Measurements from ENCODE around the gene TFPI. TPM values are rescaled to one million over a fixed set of nuclear protein-coding genes. Genes with fewer than 3 reads are reported as not detected.

Gene TFPI
- total and polyA plus RNA-seq, 2 of the 8 experiments (the other 6 are each of a cell fraction or from before 2014, with no cell fraction given): 2.0 to 7.1 TPM

DNA sequence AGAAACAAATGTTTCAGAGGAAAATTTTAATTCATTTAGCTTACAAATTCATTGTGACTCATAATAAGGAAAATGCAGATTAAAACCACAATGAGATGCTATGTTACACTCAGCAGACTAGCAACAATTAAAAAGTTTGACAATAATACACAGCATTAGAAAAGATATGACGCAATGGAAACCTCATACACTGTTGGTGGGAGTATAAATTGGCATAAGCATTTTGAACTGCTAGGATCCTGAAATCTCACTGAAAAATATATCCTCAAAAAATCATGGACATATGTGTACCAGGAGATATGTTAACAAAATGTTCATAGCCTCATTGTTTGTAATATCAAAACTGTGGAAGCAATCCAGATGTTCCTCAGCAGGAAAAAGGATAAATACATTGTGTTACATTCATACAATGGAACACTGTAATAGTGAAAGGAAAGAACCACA, 119.9 kb downstream of the TFPI start:
- Histone ChIP-seq H2BK20ac (ENCODE audit: low read length) (no peak overlapping the region), H4K20me1 (replicated peaks in 1 of 2; ENCODE audit: control insufficient read depth in 1 of 2, insufficient read depth in 2 of 2, low read length in 2 of 2) (no peaks in the 10 kb centered on the region), H3K23ac (ENCODE audit: insufficient read length) (no peak overlapping the region), H4K8ac (ENCODE audit: extremely low read depth, insufficient read depth, low read length) (no peak overlapping the region), H3K23me2 (ENCODE audit: low read depth, low read length) (no peaks in the 10 kb centered on the region), H4K91ac (replicated peaks; ENCODE audit: insufficient read length, low read length) (no peak overlapping the region), H3K4me3 (ENCODE audit: extremely low read depth in 1 of 4, insufficient read depth in 2 of 4, low read depth in 3 of 4, low read length in 4 of 4) (no peak overlapping the region), H3K4ac (replicated peaks; ENCODE audit: insufficient read length, low read depth, low read length) (no peak overlapping the region), H3K79me1 (ENCODE audit: low read depth, low read length) (no peaks in the 10 kb centered on the region), H2BK12ac (ENCODE audit: low read depth, low read length) (no peak overlapping the region), H3K4me2 (ENCODE audit: insufficient read depth in 1 of 2, low read depth in 2 of 2, low read length in 2 of 2) (no peak overlapping the region), H2AK5ac (ENCODE audit: low read depth, low read length) (no peak overlapping the region), H3K14ac (ENCODE audit: insufficient read length) (no peak overlapping the region), H3K56ac (replicated peaks; ENCODE audit: insufficient read length, low read depth, low read length) (no peak overlapping the region), H2AFZ (ENCODE audit: low read length) (no peak overlapping the region), H3K9ac (replicated peaks in 1 of 4; ENCODE audit: extremely low read depth in 1 of 4, low read depth in 3 of 4, low read length in 3 of 4) (no peak overlapping the region), H2BK120ac (replicated peaks; ENCODE audit: low read depth, low read length) (no peak overlapping the region), H3K9me3 (ENCODE audit: insufficient read depth in 2 of 2, low read depth in 1 of 2, low read length in 1 of 2) (no peaks in the 10 kb centered on the region), H2BK5ac (ENCODE audit: low read depth, low read length) (no peak overlapping the region), H2BK15ac (ENCODE audit: low read length) (no peak overlapping the region), H3K27ac (ENCODE audit: low read depth, low read length) (no peak overlapping the region), H4K5ac (ENCODE audit: insufficient read length, low read depth, low read length) (no peak overlapping the region), H3K36me3 (ENCODE audit: control insufficient read depth in 2 of 4, insufficient read depth in 4 of 4, low read length in 3 of 4) (no peaks in the 10 kb centered on the region), H3K4me1 (replicated peaks in 1 of 4; ENCODE audit: control insufficient read depth in 3 of 4, insufficient read depth in 4 of 4, low read length in 3 of 4) (no peaks in the 10 kb centered on the region), H3K79me2 (ENCODE audit: control insufficient read depth in 1 of 2, insufficient read depth in 2 of 2, low read length in 2 of 2) (no peaks in the 10 kb centered on the region), H3K18ac (ENCODE audit: extremely low read depth, low read length) (no peak overlapping the region), H3K27me3 (replicated peaks in 1 of 4; ENCODE audit: control insufficient read depth in 3 of 4, extremely low read depth in 1 of 4, insufficient read depth in 3 of 4, low read length in 3 of 4) (no peaks in the 10 kb centered on the region)
- 93% methylated on average over 1 of the region's 1 CpG; no CpG with 5 or more reads in 1 of the 2 experiments for WGBS, 2 experiments (ENCODE audit: extremely low coverage in 1 of 2, insufficient coverage in 1 of 2, insufficient read length in 1 of 2, insufficient replicate concordance in 2 of 2, low coverage in 1 of 2, low lambda C conversion rate in 2 of 2, missing lambda C conversion rate in 1 of 2)
- FAIRE-seq (no peak), DNase-seq (ENCODE audit: low read depth in 1 of 2, low spot score in 2 of 2) (no peak)
- CTCF ChIA-PET (ENCODE audit: partially characterized antibody): no interaction called here
- POLR2A ChIA-PET (ENCODE audit: partially characterized antibody): no interaction called here
- TF ChIP-seq POLR2A (IDR thresholded peaks at IDR 0.05; ENCODE audit: control extremely low read depth in 1 of 2, low read depth in 2 of 2, low read length in 2 of 2) (no peak), FOSL1 (IDR thresholded peaks at IDR 0.05; ENCODE audit: insufficient read depth, low read depth, low read length) (no peak), TBP (IDR thresholded peaks at IDR 0.05; ENCODE audit: low read depth, low read length) (no peak)
- TF ChIP-seq, protein P1, sequence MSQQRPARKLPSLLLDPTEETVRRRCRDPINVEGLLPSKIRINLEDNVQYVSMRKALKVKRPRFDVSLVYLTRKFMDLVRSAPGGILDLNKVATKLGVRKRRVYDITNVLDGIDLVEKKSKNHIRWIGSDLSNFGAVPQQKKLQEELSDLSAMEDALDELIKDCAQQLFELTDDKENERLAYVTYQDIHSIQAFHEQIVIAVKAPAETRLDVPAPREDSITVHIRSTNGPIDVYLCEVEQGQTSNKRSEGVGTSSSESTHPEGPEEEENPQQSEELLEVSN (IDR thresholded peaks at IDR 0.05): no peak
